ENCODE data around the gene GPR158. TPM values are rescaled to one million over a fixed set of nuclear protein-coding genes. Genes with fewer than 3 reads are reported as not detected.

The GPR158 gene
- total RNA-seq, 1 experiment from 2014 or later: 0.07 TPM

DNA sequence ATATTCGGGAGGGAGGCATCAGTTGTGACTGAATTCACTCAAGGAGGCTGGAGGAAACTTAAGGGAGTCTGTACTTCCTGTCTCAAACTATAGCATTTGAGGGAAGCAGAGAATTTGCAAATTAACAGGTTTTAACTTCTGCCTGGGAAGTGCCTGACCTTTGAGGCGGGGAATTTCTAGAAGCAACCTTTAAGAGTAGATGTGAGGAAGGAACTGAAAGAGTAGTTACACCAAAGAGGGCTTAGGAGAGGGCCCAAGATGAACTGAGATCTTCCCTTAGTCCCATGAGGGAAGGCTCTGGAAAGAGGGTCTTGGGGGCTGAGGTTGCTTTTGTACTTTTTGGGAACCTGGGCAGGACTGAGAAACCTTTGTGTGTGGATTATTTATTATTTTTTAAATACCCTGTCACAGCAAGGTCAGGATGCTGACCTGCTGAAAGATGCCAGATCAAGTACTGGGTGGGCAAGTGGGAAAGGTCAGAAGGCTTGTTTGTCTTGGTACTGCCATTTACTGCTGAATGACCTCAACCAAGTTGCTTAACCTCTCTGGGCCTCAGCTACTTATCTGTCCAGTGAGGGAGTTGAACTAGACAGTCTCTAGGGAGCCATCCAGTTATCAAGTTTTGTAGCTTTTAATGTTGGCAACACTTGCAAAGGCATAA lies 2.4 kb downstream of the GPR158 start:
- Mint-ChIP-seq H3K36me3 (ENCODE audit: insufficient read depth, unreplicated experiment) (peaks cover 9% of the 10 kb centered on the region), H3K27me3 (ENCODE audit: insufficient read depth, unreplicated experiment) (peaks cover 14% of the 10 kb centered on the region), H3K9me3 (ENCODE audit: unreplicated experiment) (peaks cover 9% of the 10 kb centered on the region), H3K4me1 (ENCODE audit: low read depth, unreplicated experiment) (no peaks in the 10 kb centered on the region), H3K4me3 (ENCODE audit: unreplicated experiment) (no peak overlapping the region), H3K27ac (ENCODE audit: unreplicated experiment) (no peak overlapping the region)
- Histone ChIP-seq H3K36me3 (ENCODE audit: control insufficient read depth, insufficient read depth, low read length) (no peaks in the 10 kb centered on the region), H3K4me1 (peaks cover 6% of the 10 kb centered on the region), H3K9me3 (no peaks in the 10 kb centered on the region), H3K27me3 (replicated peaks; ENCODE audit: control insufficient read depth, insufficient read depth, low read length) (0 out of 2 replicates have a peak, but pooled peaks cover 3% of the 10 kb centered on the region), H3K4me3 (ENCODE audit: low read depth, low read length) (no peak overlapping the region)
- TF ChIP-seq, protein P1, sequence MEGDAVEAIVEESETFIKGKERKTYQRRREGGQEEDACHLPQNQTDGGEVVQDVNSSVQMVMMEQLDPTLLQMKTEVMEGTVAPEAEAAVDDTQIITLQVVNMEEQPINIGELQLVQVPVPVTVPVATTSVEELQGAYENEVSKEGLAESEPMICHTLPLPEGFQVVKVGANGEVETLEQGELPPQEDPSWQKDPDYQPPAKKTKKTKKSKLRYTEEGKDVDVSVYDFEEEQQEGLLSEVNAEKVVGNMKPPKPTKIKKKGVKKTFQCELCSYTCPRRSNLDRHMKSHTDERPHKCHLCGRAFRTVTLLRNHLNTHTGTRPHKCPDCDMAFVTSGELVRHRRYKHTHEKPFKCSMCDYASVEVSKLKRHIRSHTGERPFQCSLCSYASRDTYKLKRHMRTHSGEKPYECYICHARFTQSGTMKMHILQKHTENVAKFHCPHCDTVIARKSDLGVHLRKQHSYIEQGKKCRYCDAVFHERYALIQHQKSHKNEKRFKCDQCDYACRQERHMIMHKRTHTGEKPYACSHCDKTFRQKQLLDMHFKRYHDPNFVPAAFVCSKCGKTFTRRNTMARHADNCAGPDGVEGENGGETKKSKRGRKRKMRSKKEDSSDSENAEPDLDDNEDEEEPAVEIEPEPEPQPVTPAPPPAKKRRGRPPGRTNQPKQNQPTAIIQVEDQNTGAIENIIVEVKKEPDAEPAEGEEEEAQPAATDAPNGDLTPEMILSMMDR (IDR thresholded peaks at IDR 0.05; ENCODE audit: insufficient read depth in 1 of 2, low read depth in 1 of 2, low read length in 1 of 2, severe bottlenecking in 1 of 2, unreplicated experiment in 1 of 2): no peak
- ChIA-PET CTCF (no interaction called here), POLR2A (no interaction called here)
- DNase-seq: no peak
- intact Hi-C loops (cut with micrococcal nuclease; ENCODE audit: unreplicated experiment): no loop called here
- BruUV-seq (replicated peaks): no TSS peak

DNA sequence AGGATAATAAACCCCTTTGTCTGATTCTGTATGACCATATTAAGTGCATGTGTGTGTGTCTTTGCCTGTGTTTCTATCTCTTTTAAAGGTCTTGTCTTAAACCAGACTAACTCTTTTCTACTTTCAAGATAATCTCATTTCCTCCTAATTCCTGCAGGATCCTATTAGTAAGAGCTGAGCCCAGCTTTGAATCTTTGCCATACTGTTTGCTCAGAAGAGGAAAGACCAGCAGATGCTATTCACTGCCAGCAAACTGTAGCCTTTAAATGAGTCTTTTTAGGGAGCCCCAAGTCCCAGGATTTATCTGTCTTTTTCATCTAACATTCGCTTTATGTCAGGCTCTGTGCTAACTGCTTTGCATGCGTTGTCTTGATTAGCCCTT lies 2.9 kb downstream of the GPR158 start:
- ChIA-PET CTCF (no interaction called here), POLR2A (no interaction called here)
- Mint-ChIP-seq H3K27me3 (ENCODE audit: insufficient read depth, unreplicated experiment) (peaks cover 14% of the 10 kb centered on the region), H3K36me3 (ENCODE audit: insufficient read depth, unreplicated experiment) (peaks cover 9% of the 10 kb centered on the region), H3K9me3 (ENCODE audit: unreplicated experiment) (peaks cover 9% of the 10 kb centered on the region), H3K27ac (ENCODE audit: unreplicated experiment) (no peak overlapping the region), H3K4me3 (ENCODE audit: unreplicated experiment) (no peak overlapping the region), H3K4me1 (ENCODE audit: low read depth, unreplicated experiment) (no peaks in the 10 kb centered on the region)
- BruUV-seq (replicated peaks): no TSS peak
- 0 out of 2 replicates have a peak, but pooled peaks cover 3% of the 10 kb centered on the region for H3K27me3 ChIP-seq (replicated peaks; ENCODE audit: control insufficient read depth, insufficient read depth, low read length)
- no peak overlapping the region for H3K4me3 ChIP-seq (ENCODE audit: low read depth, low read length)
- TF ChIP-seq, protein P1 (IDR thresholded peaks at IDR 0.05; ENCODE audit: insufficient read depth in 1 of 2, low read depth in 1 of 2, low read length in 1 of 2, severe bottlenecking in 1 of 2, unreplicated experiment in 1 of 2): no peak
- no peaks in the 10 kb centered on the region for H3K36me3 ChIP-seq (ENCODE audit: control insufficient read depth, insufficient read depth, low read length)
- H3K4me1 ChIP-seq: peaks cover 6% of the 10 kb centered on the region
- intact Hi-C loops (cut with micrococcal nuclease; ENCODE audit: unreplicated experiment): no loop called here
- no peaks in the 10 kb centered on the region for H3K9me3 ChIP-seq
- DNase-seq: no peak

DNA sequence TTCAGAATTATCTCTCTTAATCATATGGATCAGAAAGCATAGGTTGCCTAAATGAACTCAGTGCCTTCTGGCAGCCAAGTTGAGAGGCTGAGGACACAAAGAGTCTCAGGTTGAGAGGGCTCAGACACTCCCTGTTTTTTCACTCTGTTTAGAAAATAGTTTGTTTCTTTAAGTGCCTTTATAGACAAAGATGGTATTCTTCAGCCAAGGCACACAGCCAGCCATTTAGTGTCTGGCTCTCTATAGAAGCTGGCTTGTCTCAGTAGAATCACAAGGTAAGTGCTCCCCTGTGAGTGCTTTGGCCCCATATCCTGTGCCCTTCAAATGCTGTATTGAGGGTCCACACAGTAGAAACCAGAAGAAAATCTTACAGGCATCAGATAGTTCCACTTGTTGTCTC lies 3.6 kb downstream of the GPR158 start:
- H3K9me3 ChIP-seq: no peaks in the 10 kb centered on the region
- ChIA-PET POLR2A (no interaction called here), CTCF (no interaction called here)
- no TSS peak for BruUV-seq (replicated peaks)
- no peak for DNase-seq
- Mint-ChIP-seq H3K36me3 (ENCODE audit: insufficient read depth, unreplicated experiment) (peaks cover 9% of the 10 kb centered on the region), H3K4me3 (ENCODE audit: unreplicated experiment) (no peak overlapping the region), H3K27ac (ENCODE audit: unreplicated experiment) (no peak overlapping the region), H3K4me1 (ENCODE audit: low read depth, unreplicated experiment) (no peaks in the 10 kb centered on the region), H3K27me3 (ENCODE audit: insufficient read depth, unreplicated experiment) (peaks cover 14% of the 10 kb centered on the region), H3K9me3 (ENCODE audit: unreplicated experiment) (peaks cover 9% of the 10 kb centered on the region)
- no peaks in the 10 kb centered on the region for H3K36me3 ChIP-seq (ENCODE audit: control insufficient read depth, insufficient read depth, low read length)
- H3K27me3 ChIP-seq (replicated peaks; ENCODE audit: control insufficient read depth, insufficient read depth, low read length): 0 out of 2 replicates have a peak, but pooled peaks cover 3% of the 10 kb centered on the region
- TF ChIP-seq, protein P1 (IDR thresholded peaks at IDR 0.05; ENCODE audit: insufficient read depth in 1 of 2, low read depth in 1 of 2, low read length in 1 of 2, severe bottlenecking in 1 of 2, unreplicated experiment in 1 of 2): no peak
- intact Hi-C loops (cut with micrococcal nuclease; ENCODE audit: unreplicated experiment): no loop called here
- H3K4me3 ChIP-seq (ENCODE audit: low read depth, low read length): no peak overlapping the region
- peaks cover 6% of the 10 kb centered on the region for H3K4me1 ChIP-seq

Data from Caco-2 (cell line).